G401.6 (cell line): Measurements from ENCODE around the gene CACNA2D4.
A peak's percentile ranks its signal among the peaks of the same experiment; 100 is the strongest.
"Not testable (repeated sequence)": the region's sequence is repeated elsewhere in the genome, so short reads cannot be mapped to it uniquely, and the experiment has no call there.

Experiments used
- FAIRE-seq: peaks from 2 replicates; lab custom pipeline; 2012; peaks lifted over from hg19 to GRCh38; lab: Jason Lieb, UNC

The CACNA2D4 gene

GRCh38 chr12:1918081-1918883, at the start of gene CACNA2D4:
Gene CACNA2D4, minus strand, starts transcription at chr12:1918652. Its CDS starts 179 bp downstream, at chr12:1918473.
- no peak for FAIRE-seq

- FAIRE-seq: no peak
These were observed 48.2 kb upstream of the CACNA2D4 start for GRCh38 chr12:1966561-1967226.

GRCh38 chr12:1965916-1966315, 47.5 kb upstream of the CACNA2D4 start:
- no peak for FAIRE-seq

GRCh38 chr12:1962051-1963020, 43.9 kb upstream of the CACNA2D4 start:
- FAIRE-seq: peak; percentile 19

- FAIRE-seq: no peak
These were observed 38.3 kb upstream of the CACNA2D4 start for GRCh38 chr12:1956716-1957115.

GRCh38 chr12:1949771-1950470, 31.5 kb upstream of the CACNA2D4 start:
- FAIRE-seq: no peak

GRCh38 chr12:1948883-1949282, 30.4 kb upstream of the CACNA2D4 start:
- no peak for FAIRE-seq

- no peak for FAIRE-seq
These were observed 28.6 kb upstream of the CACNA2D4 start for GRCh38 chr12:1947081-1947480.

- no peak for FAIRE-seq
These were observed 27.8 kb upstream of the CACNA2D4 start for GRCh38 chr12:1946296-1946695.

GRCh38 chr12:1945502-1945901, 27.1 kb upstream of the CACNA2D4 start:
- FAIRE-seq: not testable (repeated sequence)

GRCh38 chr12:1939801-1940607, 21.6 kb upstream of the CACNA2D4 start:
- peak; percentile 90 for FAIRE-seq

- no peak for FAIRE-seq
These were observed 20.9 kb upstream of the CACNA2D4 start for GRCh38 chr12:1939331-1939730.

- FAIRE-seq: no peak
These were observed 19.2 kb upstream of the CACNA2D4 start for GRCh38 chr12:1937481-1938224.

GRCh38 chr12:1936406-1937320, 18.2 kb upstream of the CACNA2D4 start:
- no peak for FAIRE-seq

- no peak for FAIRE-seq
These were observed 17.4 kb upstream of the CACNA2D4 start for GRCh38 chr12:1935700-1936378.

GRCh38 chr12:1935242-1935641, 16.8 kb upstream of the CACNA2D4 start:
- FAIRE-seq: no peak

GRCh38 chr12:1934831-1935230, 16.4 kb upstream of the CACNA2D4 start:
- no peak for FAIRE-seq

- no peak for FAIRE-seq
These were observed 15.6 kb upstream of the CACNA2D4 start for GRCh38 chr12:1934068-1934467.
